22Rv1 (cell line): ENCODE measurements around the gene PLA2G6.

Experiments used
- CTCF ChIP-seq: fragments of 450-650 bp; IDR thresholded peaks from 2 replicates; pipeline ENCODE4 v1.5.1; 2017; ENCODE audit warnings: mild to moderate bottlenecking
- ZFX ChIP-seq: fragments of 450-650 bp; IDR thresholded peaks from 2 replicates; pipeline ENCODE4 v1.6.1; 2017; ENCODE audit warnings: antibody characterized with exemption, borderline replicate concordance

GRCh38 chr22:38172832-38173640, 8.6 kb downstream of the PLA2G6 start:
- TF ChIP-seq CTCF: no peak
- TF ChIP-seq ZFX: no peak
